SK-MEL-5 (cell line): ENCODE measurements around the gene RNU11. TPM values are rescaled to one million over a fixed set of nuclear protein-coding genes. Genes with fewer than 3 reads are reported as not detected.
"Not testable (repeated sequence)": the region's sequence is repeated elsewhere in the genome, so short reads cannot be mapped to it uniquely, and the experiment has no call there.

ENCODE experiments used
- DNase-seq: peaks from one replicate; pipeline ENCODE4 v3.0.0-alpha.2; 2016; ENCODE audit warnings: low read depth, low spot score
- in situ Hi-C: cut with HindIII; loops from 2 replicates; pipeline ENCODE4 v1.10.0; 2016; ENCODE audit warnings: low sequenced_read_pairs, high pct_unique_total_duplicates, low pct_unique_long_range_greater_than_20kb
- polyA plus RNA-seq, 2 experiments: library from polyadenylated mRNA; depleted of rRNA; stranded (reverse); fragments of >200 nt; gene quantifications; 2 replicates each; pipeline ENCODE4 v1.2.3, GENCODE V29; 2015
- total RNA-seq: library from RNA; depleted of rRNA; stranded (reverse); fragments of >200 nt; shearing (Covaris generic); gene quantifications from 2 replicates; pipeline ENCODE4 v1.2.3, GENCODE V29; 2014; rRNA removed

Gene RNU11
- total RNA-seq: not detected in 2 replicates
- polyA plus RNA-seq (2015; cell fraction: cytosol; rRNA removed): not detected in 2 replicates
- not detected in 2 replicates for polyA plus RNA-seq (2015; cell fraction: nucleus; rRNA removed)

- peak; percentile 97 for DNase-seq
- in situ Hi-C loops: no loop called here
Measured at GRCh38 chr1:28648474-28649198, at the start of gene RNU11. Gene RNU11 (plus strand): TSS chr1:28648600.

- peak; percentile 48 for DNase-seq
- in situ Hi-C loops: loop anchor here (25.0 kb wide), 1 partner anchor 189 kb away; no protein-coding TSS in a partner anchor
Measured at GRCh38 chr1:28601696-28602095, 46.7 kb upstream of the RNU11 start.

GRCh38 chr1:28602536-28603439 lies 45.6 kb upstream of the RNU11 start:
- in situ Hi-C loops: loop anchor here (25.0 kb wide), 1 partner anchor 190 kb away; no protein-coding TSS in a partner anchor
- DNase-seq: peak; percentile 87

- in situ Hi-C loops: loop anchor here (25.0 kb wide), 1 partner anchor 192 kb away; no protein-coding TSS in a partner anchor
- DNase-seq: no peak
Measured at GRCh38 chr1:28604411-28604810, 44.0 kb upstream of the RNU11 start.

GRCh38 chr1:28604962-28605361 lies 43.4 kb upstream of the RNU11 start:
- no peak for DNase-seq
- in situ Hi-C loops: loop anchor here (25.0 kb wide), 1 partner anchor 193 kb away; no protein-coding TSS in a partner anchor

GRCh38 chr1:28606771-28607170 lies 41.6 kb upstream of the RNU11 start:
- in situ Hi-C loops: loop anchor here (25.0 kb wide), 1 partner anchor 194 kb away; no protein-coding TSS in a partner anchor
- DNase-seq: no peak

GRCh38 chr1:28613175-28613574 lies 35.2 kb upstream of the RNU11 start:
- in situ Hi-C loops: loop anchor here (25.0 kb wide), 1 partner anchor 201 kb away; no protein-coding TSS in a partner anchor
- no peak for DNase-seq

- DNase-seq: no peak
- in situ Hi-C loops: no loop called here
Measured at GRCh38 chr1:28631713-28632112, 16.7 kb upstream of the RNU11 start.

GRCh38 chr1:28632560-28632959 lies 15.8 kb upstream of the RNU11 start:
- DNase-seq: no peak
- in situ Hi-C loops: no loop called here

GRCh38 chr1:28640766-28641165 lies 7.6 kb upstream of the RNU11 start:
- in situ Hi-C loops: no loop called here
- peak; percentile 29 for DNase-seq

GRCh38 chr1:28642056-28642846 lies 6.1 kb upstream of the RNU11 start:
- no peak for DNase-seq
- in situ Hi-C loops: no loop called here

GRCh38 chr1:28642847-28643635 lies 5.4 kb upstream of the RNU11 start, which contains the start of gene TAF12:
Gene TAF12 (minus strand): TSS chr1:28643067. CDS start chr1:28622081, 20,986 bp downstream.
- in situ Hi-C loops: no loop called here
- DNase-seq: peak; percentile 91

- DNase-seq: no peak
- in situ Hi-C loops: no loop called here
Measured at GRCh38 chr1:28644494-28644893, 3.9 kb upstream of the RNU11 start.

- in situ Hi-C loops, DNase-seq: not testable (repeated sequence)
Measured at GRCh38 chr1:28645406-28645805, 3.0 kb upstream of the RNU11 start.

GRCh38 chr1:28646040-28646439 lies 2.4 kb upstream of the RNU11 start:
- in situ Hi-C loops: no loop called here
- DNase-seq: peak; percentile 7

- in situ Hi-C loops: no loop called here
- peak; percentile 91 for DNase-seq
Measured at GRCh38 chr1:28648008-28648473, 359 bp upstream of the RNU11 start.
